Gastrocnemius medialis (tissue), 4 donors: ENCODE data around the gene HSP90AB1. TPM values are rescaled to one million over a fixed set of nuclear protein-coding genes. Genes with fewer than 3 reads are reported as not detected.
A peak's percentile ranks its signal among the peaks of the same experiment; 100 is the strongest.

Experiments
- ATAC-seq, 2 donors: fragments of 150-250 bp; one replicate each; pipeline ENCODE4 v1.9.1; 2016
- DNase-seq, 2 donors: peaks; one replicate each; pipeline ENCODE4 v3.0.0-alpha.2; 2019
- H3K27ac ChIP-seq, 4 donors: fragments of 200-600 bp; sonication (generic); 1 replicate in 1 of 4; 2 replicates in 3 of 4; pipeline ENCODE4 v1.5.1; 2016 to 2018; ENCODE audit warnings: mild to moderate bottlenecking in 2 of 4, moderate library complexity in 1 of 4
- H3K27me3 ChIP-seq, 3 donors: fragments of 200-600 bp; sonication (generic) in 2 of 3; 1 replicate in 1 of 3; 2 replicates in 2 of 3; pipeline versions ENCODE4 v1.5.1 to v1.6.0; 2016 to 2019; ENCODE audit warnings: mild to moderate bottlenecking in 1 of 3, moderate library complexity in 1 of 3
- H3K36me3 ChIP-seq, 2 donors: fragments of 200-600 bp; sonication (generic) in 1 of 2; one replicate each; pipeline ENCODE4 v1.5.1; 2017 to 2018
- H3K4me1 ChIP-seq, 2 donors: fragments of 200-600 bp; sonication (generic) in 1 of 2; one replicate each; pipeline ENCODE4 v1.5.1; 2016 to 2017; ENCODE audit warnings: mild to moderate bottlenecking in 2 of 2
- H3K4me3 ChIP-seq, 4 donors: fragments of 200-600 bp; sonication (generic) in 3 of 4; 1 replicate in 1 of 4; 2 replicates in 3 of 4; pipeline ENCODE4 v1.5.1; 2016 to 2019; ENCODE audit warnings: mild to moderate bottlenecking in 2 of 4
- H3K9me3 ChIP-seq, 3 donors: fragments of 200-600 bp; sonication (generic) in 2 of 3; 1 replicate in 1 of 3; 2 replicates in 2 of 3; pipeline ENCODE4 v1.5.1; 2016 to 2019
- CTCF ChIP-seq, 5 experiments: fragments of 450-650 bp in 3 of 5; fragments of 200-600 bp in 2 of 5; sonication (generic) in 2 of 5; IDR thresholded peaks in 4 of 5; conservative IDR thresholded peaks in 1 of 5; 1 replicate in 4 of 5; 2 replicates in 1 of 5; pipeline ENCODE4 v1.5.1; 2016 to 2019; ENCODE audit warnings: antibody characterized with exemption in 5 of 5, mild to moderate bottlenecking in 3 of 5, moderate library complexity in 3 of 5
- POLR2A ChIP-seq, 2 donors: fragments of 450-650 bp; IDR thresholded peaks; one replicate each; pipeline ENCODE4 v1.6.1; 2017; ENCODE audit warnings: antibody characterized with exemption in 2 of 2, mild to moderate bottlenecking in 2 of 2, moderate library complexity in 2 of 2
- in situ Hi-C, 4 donors: fragments of 200-750 bp; cut with MboI; loops; one replicate each; pipeline versions ENCODE4 v1.15.0 to v1.8.0; 2017; ENCODE audit warnings: low sequenced_read_pairs in 4 of 4
- intact Hi-C: fragments of 100-400 bp; cut with DNase I; formaldehyde crosslinking; loops from one replicate; pipeline ENCODE4 v1.15.1; 2023; ENCODE audit warnings: low total_unique reads
- total RNA-seq, 4 donors: library from RNA; depleted of rRNA; stranded (reverse); fragments of >200 nt; gene quantifications; one replicate each; pipeline versions ENCODE4 v1.1.0 to v1.2.3, GENCODE V29; 2016

HSP90AB1 gene
- total RNA-seq, 4 donors from 2014 or later = 878 to 1,576 (median 1,106) TPM

- Histone ChIP-seq H3K27me3 (no peaks in the 10 kb centered on the region), H3K27ac (peak overlapping the region in 1 of 4 donors; percentile 12), H3K36me3 (peaks cover 2 to 67% of the 10 kb centered on the region in 2 donors), H3K4me3 (no peak overlapping the region), H3K4me1 (peaks cover 25 to 35% of the 10 kb centered on the region in 2 donors), H3K9me3 (no peaks in the 10 kb centered on the region)
- intact Hi-C loops (no loop called here), in situ Hi-C loops (no loop called here)
- TF ChIP-seq CTCF (IDR thresholded peaks at IDR 0.05 in 4 of 5, conservative IDR thresholded peaks at IDR 0.05 in 1 of 5) (peak in 3 of 5 experiments; percentile 18 to 44 (median 29)), POLR2A (IDR thresholded peaks at IDR 0.05) (no peak)
- DNase-seq = no peak
- no peak for ATAC-seq
Measured at GRCh38 chr6:44253307-44254101, 6.6 kb downstream of the HSP90AB1 start.

DNA sequence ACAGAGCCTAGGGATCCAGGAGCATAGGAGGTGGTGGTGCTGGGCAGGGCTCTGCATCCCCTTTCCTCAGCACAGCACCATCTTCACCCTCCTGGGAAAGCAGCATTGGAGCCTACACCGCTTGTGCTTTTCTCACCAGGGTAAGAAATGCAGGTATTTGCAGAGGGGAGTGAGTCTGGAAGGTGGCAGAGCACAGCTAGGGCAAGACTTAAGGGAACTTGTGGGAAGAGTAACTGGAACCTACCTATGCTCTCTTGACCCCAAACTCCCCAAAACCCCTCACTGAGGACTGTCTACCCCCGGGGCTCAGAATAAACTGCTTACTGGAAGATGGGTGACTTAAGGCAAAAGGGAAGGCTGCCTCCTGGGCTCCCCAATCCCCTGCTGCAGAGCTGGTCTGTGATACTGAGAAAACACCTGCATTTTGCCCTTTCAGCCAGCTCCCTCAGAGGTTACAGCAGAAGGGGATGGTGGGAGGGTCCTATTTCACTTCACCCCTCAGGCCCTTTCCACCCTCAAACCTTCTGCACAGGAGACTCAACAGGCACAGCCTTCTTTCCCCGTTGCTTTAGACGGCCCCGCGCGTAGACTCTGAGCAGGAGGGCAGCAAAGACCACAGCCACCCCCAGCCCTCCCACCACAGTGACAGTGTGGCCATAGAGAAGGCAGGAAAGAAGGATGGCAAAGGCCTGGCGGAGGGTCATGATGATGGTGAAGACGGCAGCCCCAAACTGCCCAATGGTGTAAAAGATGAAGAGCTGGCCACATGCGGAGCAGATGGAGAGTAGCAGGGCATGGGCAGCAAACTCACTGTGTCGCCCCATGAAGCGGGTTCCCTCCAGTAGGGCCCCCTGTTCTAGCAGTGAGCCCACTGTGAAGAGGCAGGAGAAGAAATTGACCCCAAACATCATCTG is 7.5 kb downstream of the HSP90AB1 start:
- H3K27me3 ChIP-seq = no peaks in the 10 kb centered on the region
- peaks cover 16 to 25% of the 10 kb centered on the region in 2 donors for H3K4me1 ChIP-seq
- no peak overlapping the region for H3K27ac ChIP-seq
- ATAC-seq (no peak), DNase-seq (no peak)
- intact Hi-C loops = no loop called here
- H3K36me3 ChIP-seq = peaks cover 2 to 58% of the 10 kb centered on the region in 2 donors
- in situ Hi-C loops = no loop called here
- TF ChIP-seq POLR2A (IDR thresholded peaks at IDR 0.05) (no peak), CTCF (IDR thresholded peaks at IDR 0.05 in 4 of 5, conservative IDR thresholded peaks at IDR 0.05 in 1 of 5) (no peak)
- no peak overlapping the region for H3K4me3 ChIP-seq
- H3K9me3 ChIP-seq = no peaks in the 10 kb centered on the region

GRCh38 chr6:44255105-44255808 is 8.4 kb downstream of the HSP90AB1 start:
- H3K9me3 ChIP-seq = no peaks in the 10 kb centered on the region
- peaks cover 13 to 17% of the 10 kb centered on the region in 2 donors for H3K4me1 ChIP-seq
- DNase-seq (no peak), ATAC-seq (no peak)
- peak overlapping the region in 3 of 4 donors; percentile 25 to 97 (median 91) for H3K27ac ChIP-seq
- TF ChIP-seq POLR2A (IDR thresholded peaks at IDR 0.05) (no peak), CTCF (IDR thresholded peaks at IDR 0.05 in 4 of 5, conservative IDR thresholded peaks at IDR 0.05 in 1 of 5) (no peak)
- H3K36me3 ChIP-seq = peaks cover 2 to 50% of the 10 kb centered on the region in 2 donors
- H3K4me3 ChIP-seq = no peak overlapping the region
- in situ Hi-C loops (no loop called here), intact Hi-C loops (no loop called here)
- H3K27me3 ChIP-seq = no peaks in the 10 kb centered on the region

DNA sequence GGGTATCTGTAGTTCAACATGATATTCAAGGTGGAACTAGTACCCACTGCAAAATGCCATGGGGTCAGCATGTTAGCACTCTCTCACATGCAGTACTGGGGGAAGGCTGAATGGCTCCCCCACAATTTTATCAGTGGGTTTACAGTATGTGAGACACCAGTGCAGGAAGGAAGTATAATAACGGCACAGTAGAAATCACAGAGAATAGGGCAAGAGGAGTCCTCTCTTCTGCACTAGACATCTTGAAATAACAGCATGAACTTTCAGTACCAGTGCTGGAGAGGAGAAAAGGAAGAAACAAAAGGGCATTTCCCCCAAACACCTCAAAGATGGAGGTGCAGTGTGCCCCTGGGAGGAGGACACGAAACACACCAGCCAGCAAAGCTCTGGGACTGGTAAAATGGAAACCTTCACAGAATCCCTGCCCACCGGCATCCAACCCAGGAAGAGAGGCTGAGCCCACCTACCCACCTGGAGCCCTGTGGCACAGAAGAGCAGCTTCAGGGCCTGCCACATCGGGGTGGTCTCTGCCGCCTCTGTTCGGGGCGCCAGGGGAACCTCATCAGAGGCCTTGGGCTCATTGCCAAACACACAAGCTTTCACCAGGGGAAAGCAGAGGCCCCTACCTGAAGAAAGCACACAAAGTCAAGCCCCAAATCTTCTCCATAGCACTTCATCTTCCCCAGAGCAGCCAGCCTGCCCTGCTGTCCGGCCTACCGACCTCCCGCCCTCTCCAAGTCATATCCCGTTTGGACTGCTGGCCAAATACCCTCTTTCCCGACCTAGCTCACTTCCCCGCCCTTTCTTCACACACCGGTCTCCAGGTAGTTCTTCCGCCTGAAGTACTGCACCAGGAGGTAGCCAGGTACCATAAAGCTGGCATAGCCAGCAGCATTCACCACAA is 9.2 kb downstream of the HSP90AB1 start:
- ATAC-seq (no peak), DNase-seq (no peak)
- intact Hi-C loops (loop anchor here (1.0 kb wide), 1 partner anchor 8 kb away; no protein-coding TSS in a partner anchor), in situ Hi-C loops (no loop called here)
- no peaks in the 10 kb centered on the region for H3K9me3 ChIP-seq
- H3K4me1 ChIP-seq = peaks cover 8 to 12% of the 10 kb centered on the region in 2 donors
- no peaks in the 10 kb centered on the region for H3K27me3 ChIP-seq
- H3K27ac ChIP-seq = peak overlapping the region; percentile 87 to 97 (median 92)
- TF ChIP-seq POLR2A (IDR thresholded peaks at IDR 0.05) (no peak), CTCF (IDR thresholded peaks at IDR 0.05 in 4 of 5, conservative IDR thresholded peaks at IDR 0.05 in 1 of 5) (no peak)
- peak overlapping the region; percentile 77 to 99 (median 88) for H3K4me3 ChIP-seq
- peaks cover 2 to 42% of the 10 kb centered on the region in 2 donors for H3K36me3 ChIP-seq
